GM18505 (cell line): ENCODE results near the gene ADCY2.

Experiments used
- ATAC-seq: cut with Tn5 transposase; IDR thresholded peaks from one replicate; pipeline ENCODE4 v1.9.1; 2021; ENCODE audit not compliant: unreplicated experiment
- POLR2A ChIP-seq: IDR thresholded peaks from 4 replicates; pipeline ENCODE4 v1.6.1; 2011; ENCODE audit warnings: borderline replicate concordance; ENCODE audit not compliant: insufficient read depth, insufficient read length; ENCODE audit errors: extremely low read depth

The ADCY2 gene

GRCh38 chr5:7856855-7857254 is 460.9 kb downstream of the ADCY2 start:
- no peak for TF ChIP-seq POLR2A
- peak; percentile 54 for ATAC-seq

- no peak for ATAC-seq
- TF ChIP-seq POLR2A: no peak
Observed at GRCh38 chr5:7857361-7857760, 461.4 kb downstream of the ADCY2 start.

- no peak for ATAC-seq
- TF ChIP-seq POLR2A: no peak
Observed at GRCh38 chr5:7857926-7858632, 462.1 kb downstream of the ADCY2 start.

- no peak for TF ChIP-seq POLR2A
- no peak for ATAC-seq
Observed at GRCh38 chr5:7866196-7866595, 470.3 kb downstream of the ADCY2 start.

GRCh38 chr5:7867260-7867659 is 471.3 kb downstream of the ADCY2 start:
- ATAC-seq: no peak
- no peak for TF ChIP-seq POLR2A

GRCh38 chr5:7868427-7868772 is 472.5 kb downstream of the ADCY2 start:
- no peak for TF ChIP-seq POLR2A
- peak; percentile 0 for ATAC-seq

- ATAC-seq: peak; percentile 99
- peak; percentile 91 for TF ChIP-seq POLR2A
Observed at GRCh38 chr5:7868773-7869473, 473.0 kb downstream of the ADCY2 start, which contains the start of the genes FASTKD3 and MTRR. TSS of gene FASTKD3 (minus strand) at chr5:7869031. CDS start at chr5:7868083, 948 bp downstream. TSS of gene MTRR (plus strand) at chr5:7869148. CDS start at chr5:7870795, 1,647 bp downstream.

- peak; percentile 38 for ATAC-seq
- no peak for TF ChIP-seq POLR2A
Observed at GRCh38 chr5:7869474-7870136, 473.7 kb downstream of the ADCY2 start.

GRCh38 chr5:7871653-7872052 is 475.7 kb downstream of the ADCY2 start:
- no peak for TF ChIP-seq POLR2A
- ATAC-seq: no peak

- no peak for TF ChIP-seq POLR2A
- no peak for ATAC-seq
Observed at GRCh38 chr5:7872517-7873130, 476.7 kb downstream of the ADCY2 start.

- no peak for TF ChIP-seq POLR2A
- no peak for ATAC-seq
Observed at GRCh38 chr5:7873216-7873615, 477.3 kb downstream of the ADCY2 start.

- no peak for TF ChIP-seq POLR2A
- ATAC-seq: no peak
Observed at GRCh38 chr5:7874639-7875038, 478.7 kb downstream of the ADCY2 start.

- no peak for TF ChIP-seq POLR2A
- no peak for ATAC-seq
Observed at GRCh38 chr5:7875151-7875550, 479.2 kb downstream of the ADCY2 start.
